ENCODE data around the gene RBM34. TPM values are rescaled to one million over a fixed set of nuclear protein-coding genes. Genes with fewer than 3 reads are reported as not detected.
"Not testable (repeated sequence)": the region's sequence is repeated elsewhere in the genome, so short reads cannot be mapped to it uniquely, and the experiment has no call there.

The RBM34 gene
- total RNA-seq, 1 experiment from 2014 or later: 184 TPM

- CTCF ChIA-PET: interaction anchor here (0.8 to 13.2 kb wide), 7 partner anchors 8 to 633 kb away, joined by 3 to 317 read pairs (median 4); no protein-coding TSS in a partner anchor
- no TSS peak for BruUV-seq (replicated peaks)
- Mint-ChIP-seq H3K4me3 (ENCODE audit: unreplicated experiment) (no peak overlapping the region), H3K9me3 (ENCODE audit: unreplicated experiment) (no peaks in the 10 kb centered on the region), H3K27me3 (ENCODE audit: insufficient read depth, unreplicated experiment) (no peaks in the 10 kb centered on the region), H3K36me3 (ENCODE audit: insufficient read depth, unreplicated experiment) (no peaks in the 10 kb centered on the region), H3K4me1 (ENCODE audit: insufficient read depth, unreplicated experiment) (peaks cover 11% of the 10 kb centered on the region), H3K27ac (ENCODE audit: low read depth, unreplicated experiment) (no peak overlapping the region)
- TF ChIP-seq CTCF (IDR thresholded peaks at IDR 0.05; ENCODE audit: unreplicated experiment): no peak
- DNase-seq (ENCODE audit: unreplicated experiment): no peak
- intact Hi-C loops (cut with micrococcal nuclease): no loop called here
- POLR2A ChIA-PET: interaction anchor here (0.8 to 1.4 kb wide), 3 partner anchors 9 to 592 kb away, joined by 3 to 4 read pairs (median 3); no protein-coding TSS in a partner anchor
Observed at GRCh38 chr1:235087906-235088305, 73.1 kb downstream of the RBM34 start.

- H3K36me3 Mint-ChIP-seq (ENCODE audit: insufficient read depth, unreplicated experiment); BruUV-seq (replicated peaks); H3K27ac Mint-ChIP-seq (ENCODE audit: low read depth, unreplicated experiment); H3K4me3 Mint-ChIP-seq (ENCODE audit: unreplicated experiment); intact Hi-C loops (cut with micrococcal nuclease); H3K9me3 Mint-ChIP-seq (ENCODE audit: unreplicated experiment); DNase-seq (ENCODE audit: unreplicated experiment); H3K27me3 Mint-ChIP-seq (ENCODE audit: insufficient read depth, unreplicated experiment): not testable (repeated sequence)
- H3K4me1 Mint-ChIP-seq (ENCODE audit: insufficient read depth, unreplicated experiment): peaks cover 12% of the 10 kb centered on the region
- ChIA-PET CTCF (interaction anchor here (0.6 to 13.2 kb wide), 17 partner anchors 9 to 635 kb away, joined by 3 to 317 read pairs (median 4); partner anchors contain the start of genes IRF2BP2 and TARBP1), POLR2A (interaction anchor here (5.8 to 7.4 kb wide), 2 partner anchors 474 to 586 kb away, joined by 53 to 171 read pairs; partner anchors contain the start of gene IRF2BP2)
Observed at GRCh38 chr1:235085411-235086117, 75.5 kb downstream of the RBM34 start.

Small RNA genes lying within 50 kb of the gene (microRNA-seq; reads per million reads assigned to microRNA genes)
- 1.5 reads per million, percentile 5 among the genes with 10 or more reads in this experiment for gene MIR4753

Other genes starting within 250 kb of the RBM34 start
- gene TOMM20, start 32.4 kb downstream of the RBM34 start, total RNA-seq (2022): 309 and 339 TPM in 2 replicates
- 48.7 and 61.0 TPM in 2 replicates for gene ARID4B, start 166.9 kb upstream of the RBM34 start, total RNA-seq (2022)
- 56.5 and 74.8 TPM in 2 replicates for gene GGPS1, start 167.3 kb upstream of the RBM34 start, total RNA-seq (2022)
- 45.6 and 52.5 TPM in 2 replicates for gene TBCE, start 206.2 kb upstream of the RBM34 start, total RNA-seq (2022)